GM18870 (cell line): ENCODE results near the gene TFPI.
"Not testable (repeated sequence)": the region's sequence is repeated elsewhere in the genome, so short reads cannot be mapped to it uniquely, and the experiment has no call there.

ENCODE experiments used
- ATAC-seq: cut with Tn5 transposase; IDR thresholded peaks from one replicate; pipeline ENCODE4 v1.9.1; 2021; ENCODE audit warnings: moderate library complexity; ENCODE audit not compliant: unreplicated experiment

Gene TFPI

GRCh38 chr2:187529248-187529976 lies 24.8 kb downstream of the TFPI start:
- no peak for ATAC-seq

DNA sequence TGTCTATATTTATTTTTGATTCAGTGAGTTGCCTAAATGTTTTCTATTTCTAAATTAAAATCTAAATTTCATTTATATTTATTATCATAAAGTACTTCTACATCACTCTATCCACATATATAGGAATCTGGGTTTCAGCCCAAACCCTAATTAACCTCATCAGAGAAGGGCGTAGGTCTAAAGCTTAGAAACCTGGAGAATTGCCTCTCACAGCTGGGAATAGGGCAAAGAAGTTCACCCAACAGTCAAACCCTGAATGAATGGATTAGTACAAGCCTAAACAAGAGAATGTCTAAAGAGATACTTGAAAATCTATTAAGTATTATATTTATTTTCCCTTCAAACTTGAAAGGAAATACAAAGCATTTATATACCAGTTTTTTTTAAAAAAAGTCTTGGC lies 26.2 kb downstream of the TFPI start:
- ATAC-seq, result no peak

GRCh38 chr2:187527262-187527661 lies 27.0 kb downstream of the TFPI start:
- ATAC-seq, result no peak

DNA sequence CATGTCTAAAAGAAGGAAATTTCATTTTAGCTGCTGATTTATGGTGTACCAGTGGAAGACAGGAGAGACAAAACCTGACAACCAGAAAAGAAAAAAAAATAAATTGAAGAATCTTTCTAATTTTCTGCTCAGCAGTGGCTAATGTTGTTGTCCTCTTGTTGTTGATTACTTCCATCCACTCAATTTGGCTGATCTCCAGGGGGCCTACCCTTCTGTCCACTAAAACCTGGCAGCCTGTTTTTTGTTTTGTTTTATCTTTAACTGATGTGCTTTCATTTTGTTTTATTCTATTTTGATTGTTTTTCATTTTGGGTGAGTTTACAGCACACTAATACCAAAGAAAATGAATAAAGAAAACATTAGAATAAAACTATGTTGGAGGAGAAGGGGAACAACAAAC lies 27.4 kb downstream of the TFPI start:
- ATAC-seq, result no peak

GRCh38 chr2:187525163-187525900 lies 28.9 kb downstream of the TFPI start:
- no peak for ATAC-seq

DNA sequence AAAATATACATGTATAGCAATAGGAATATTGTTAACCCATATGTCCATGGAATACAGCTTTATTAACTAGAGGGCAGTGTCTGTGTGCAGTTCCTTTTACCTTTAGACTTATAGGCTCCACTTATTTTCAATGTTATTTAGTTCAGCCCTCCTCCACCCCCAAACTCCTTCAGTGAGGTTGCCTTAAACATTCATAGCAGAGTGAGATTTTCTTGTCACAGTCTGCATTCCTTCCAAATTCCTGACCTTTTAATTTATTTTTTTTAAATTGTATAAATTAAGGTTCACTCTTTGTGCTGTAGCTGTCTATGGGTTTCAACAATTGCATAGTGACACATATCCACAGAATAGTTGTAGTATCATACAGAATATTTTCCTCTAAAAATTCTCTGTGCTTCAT lies 30.9 kb downstream of the TFPI start:
- ATAC-seq, result no peak

DNA sequence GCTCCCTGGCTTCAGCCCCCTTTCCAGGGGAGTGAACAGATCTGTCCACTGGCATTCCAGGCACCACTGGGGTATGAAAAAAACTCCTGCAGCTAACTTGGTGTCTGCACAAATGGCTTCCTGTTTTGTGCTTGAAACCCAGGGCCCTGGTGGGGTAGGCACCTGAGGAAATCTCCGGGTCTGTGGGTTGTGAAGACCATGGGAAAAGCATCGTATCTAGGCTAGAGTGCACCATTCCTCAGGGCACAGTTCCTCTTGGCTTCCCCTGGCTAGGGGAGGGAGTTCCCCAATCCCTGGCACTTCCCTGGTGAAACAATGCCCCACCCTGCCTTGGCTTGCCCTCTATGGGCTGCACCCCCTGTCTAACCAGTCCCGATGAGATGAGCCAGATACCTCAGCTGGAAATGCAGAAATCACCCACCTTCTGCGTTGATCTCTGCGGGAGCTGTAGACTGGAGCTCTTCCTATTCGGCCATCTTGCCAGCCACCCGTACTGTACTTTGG lies 34.1 kb downstream of the TFPI start:
- no peak for ATAC-seq

DNA sequence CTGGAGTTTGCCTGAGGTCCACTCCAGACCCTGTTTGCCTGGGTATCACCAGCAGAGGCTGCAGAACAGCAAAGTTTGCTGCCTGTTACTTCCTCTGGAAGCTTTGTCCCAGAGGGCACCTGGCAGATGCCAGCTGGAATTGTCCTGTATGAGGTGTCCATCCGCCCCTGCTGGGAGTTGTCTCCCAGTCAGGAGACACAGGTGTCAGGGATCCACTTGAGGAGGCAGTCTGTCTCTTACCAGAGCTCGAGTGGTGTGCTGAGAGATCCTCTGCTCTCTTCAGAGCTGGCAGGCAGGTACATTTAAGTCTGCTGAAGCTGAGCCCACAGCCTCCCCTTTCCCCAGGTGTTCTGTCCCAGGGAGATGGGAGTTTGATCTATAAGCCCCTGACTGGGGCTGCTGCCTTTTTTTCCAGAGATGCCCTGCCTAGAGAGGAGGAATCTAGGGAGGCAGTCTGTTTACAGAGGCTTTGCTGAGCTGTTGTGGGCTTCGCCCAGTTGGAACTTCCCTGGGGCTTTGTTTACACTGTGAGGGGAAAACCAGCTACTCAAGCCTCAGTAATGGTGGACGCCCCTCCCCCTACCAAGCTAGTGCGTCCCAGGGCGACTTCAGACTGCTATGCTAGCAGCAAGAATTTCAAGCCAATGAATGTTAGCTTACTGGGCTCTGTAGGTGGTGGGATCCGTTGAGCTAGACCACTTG lies 34.7 kb downstream of the TFPI start:
- no peak for ATAC-seq

DNA sequence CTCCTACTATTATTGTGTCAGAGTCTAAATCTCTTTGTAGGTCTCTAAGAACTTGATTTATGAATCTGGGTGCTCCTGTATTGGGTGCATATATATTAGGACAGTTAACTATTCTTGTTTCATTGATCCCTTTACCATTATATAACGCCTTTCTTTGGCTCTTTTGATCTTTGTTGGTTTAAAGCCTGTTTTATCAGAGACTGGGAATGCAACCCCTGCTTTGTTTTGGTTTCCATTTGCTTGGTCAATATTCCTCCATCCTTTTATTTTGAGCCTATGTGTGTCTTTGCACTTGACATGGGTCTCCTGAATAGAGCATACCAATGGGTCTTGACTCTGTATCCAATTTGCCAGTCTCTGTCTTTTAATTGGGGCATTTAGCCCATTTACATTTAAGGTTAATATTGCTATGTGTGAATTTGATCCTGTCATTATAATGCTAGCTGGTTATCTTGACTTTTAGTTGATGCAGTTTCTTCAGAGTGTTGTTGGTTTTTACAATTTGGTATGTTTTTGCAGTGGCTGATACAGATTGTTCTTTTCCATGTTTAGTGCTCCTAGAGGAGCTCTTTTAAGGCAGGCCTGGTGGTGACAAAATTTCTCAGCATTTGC lies 36.4 kb downstream of the TFPI start:
- ATAC-seq, result not testable (repeated sequence)

GRCh38 chr2:187516630-187517510 lies 37.4 kb downstream of the TFPI start:
- ATAC-seq, result not testable (repeated sequence)

- no peak for ATAC-seq
These were observed 39.3 kb downstream of the TFPI start for GRCh38 chr2:187514930-187515329.

DNA sequence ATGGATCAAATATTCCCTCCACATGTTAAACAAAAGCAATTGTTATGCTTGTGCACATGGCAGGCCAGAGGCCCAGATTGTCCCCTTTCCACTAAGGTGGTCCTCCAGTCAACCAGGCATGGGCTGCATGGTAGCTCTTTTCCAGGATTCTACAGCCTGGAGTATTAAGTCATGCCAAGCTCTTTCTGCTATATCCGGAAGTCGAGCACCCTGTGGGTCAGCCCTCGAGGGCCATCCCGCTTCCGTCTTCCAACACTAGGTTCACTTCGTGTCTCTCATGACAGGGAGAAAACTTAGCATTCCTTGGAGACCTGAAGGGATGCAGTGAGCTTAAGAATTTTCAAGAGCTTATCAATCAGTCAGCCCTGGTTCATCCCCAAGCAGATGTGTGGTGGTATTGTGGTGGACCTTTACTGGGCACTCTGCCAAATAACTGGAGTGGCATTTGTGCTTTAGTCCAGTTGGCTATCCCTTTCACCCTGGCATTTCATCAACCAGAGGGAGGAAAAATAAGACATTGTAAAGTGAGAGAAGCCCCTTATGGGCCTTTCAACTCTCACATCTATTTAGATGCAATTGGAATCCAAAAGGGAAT lies 39.9 kb downstream of the TFPI start:
- not testable (repeated sequence) for ATAC-seq

DNA sequence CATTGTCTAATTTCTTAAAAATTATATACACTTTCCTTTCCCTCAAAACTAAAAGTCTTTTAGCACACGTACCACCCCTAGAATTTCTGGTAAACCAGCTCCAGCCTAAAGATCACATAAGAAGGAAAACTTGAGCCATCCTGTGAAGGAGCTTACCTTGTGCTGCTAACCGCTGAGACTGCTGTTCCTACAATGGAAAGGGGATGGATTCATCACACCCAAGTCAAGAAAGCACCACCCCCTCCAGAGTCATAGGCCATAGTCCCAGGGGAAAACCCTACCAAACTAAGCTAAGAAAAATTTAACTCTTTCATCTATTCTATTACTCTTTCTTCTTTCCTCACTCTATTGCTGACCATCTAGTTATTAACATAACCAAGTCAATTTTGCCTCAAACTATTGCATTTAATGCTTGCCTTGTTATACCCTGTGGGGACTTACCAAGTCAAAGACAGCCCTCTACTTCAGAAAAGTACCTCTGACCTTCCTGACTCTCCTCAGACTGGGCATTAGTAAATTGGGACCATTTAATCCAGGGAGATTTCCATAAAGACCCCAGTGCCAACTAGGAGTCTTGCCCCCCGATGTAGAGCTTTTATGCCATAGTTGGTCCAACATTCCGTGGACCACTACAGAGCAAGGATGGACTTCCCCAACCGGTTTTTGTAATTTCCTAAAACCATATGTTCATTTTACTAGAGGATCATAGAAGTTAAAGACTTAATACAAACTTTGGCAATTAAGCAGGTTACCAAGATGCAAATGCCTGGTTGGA lies 40.6 kb downstream of the TFPI start:
- not testable (repeated sequence) for ATAC-seq

- ATAC-seq, result no peak
These were observed 42.6 kb downstream of the TFPI start for GRCh38 chr2:187511356-187512315.

GRCh38 chr2:187510419-187511355 lies 43.5 kb downstream of the TFPI start:
- ATAC-seq, result not testable (repeated sequence)

DNA sequence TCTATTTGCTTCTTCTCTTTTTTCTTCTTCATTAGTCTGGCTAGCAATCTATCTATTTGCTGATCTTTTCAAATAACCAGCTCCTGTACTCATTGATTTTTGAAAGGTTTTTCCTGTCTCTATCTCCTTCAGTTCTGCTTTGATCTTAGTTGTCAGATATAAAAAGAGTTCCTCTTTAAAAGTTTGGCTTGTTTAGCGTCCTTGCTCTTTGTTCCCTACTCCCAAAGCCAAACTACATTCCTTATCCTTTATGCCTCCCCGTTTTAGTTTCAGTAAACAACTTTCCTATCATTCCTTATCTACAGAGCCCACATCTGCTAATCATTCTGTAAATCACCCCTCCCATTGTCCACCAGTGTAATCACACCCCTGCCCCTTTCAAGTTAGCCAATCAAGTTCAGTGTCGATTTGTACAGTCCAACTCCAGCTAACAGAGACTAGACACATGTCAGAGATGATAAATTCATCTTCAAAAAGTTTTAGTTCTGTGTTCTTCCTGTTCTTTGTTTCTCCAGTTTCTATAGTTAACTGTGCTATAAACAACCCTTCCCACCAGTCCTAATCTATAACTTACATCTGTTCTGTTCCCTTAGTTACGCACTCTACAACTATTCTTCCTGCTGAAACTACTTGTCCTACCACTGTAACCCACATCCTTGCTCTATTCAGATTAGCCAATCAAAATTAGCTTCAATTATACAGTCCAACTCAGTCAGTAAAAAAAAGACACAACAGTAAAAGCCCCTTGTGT lies 44.4 kb downstream of the TFPI start:
- no peak for ATAC-seq
